Glutamatergic neuron (in vitro differentiated cells): Measurements from ENCODE around the gene RELB. TPM values are rescaled to one million over a fixed set of nuclear protein-coding genes. Genes with fewer than 3 reads are reported as not detected.

ENCODE experiments used
- DNase-seq: peaks from one replicate; pipeline ENCODE4 v3.0.0; 2022
- H3K27ac Mint-ChIP-seq: one replicate; pipeline ENCODE4 v1.8.0; 2020; ENCODE audit warnings: mild to moderate bottlenecking, mixed read lengths, inconsistent platforms; ENCODE audit not compliant: unreplicated experiment
- H3K27me3 Mint-ChIP-seq: one replicate; pipeline ENCODE4 v1.8.0; 2020; ENCODE audit warnings: mild to moderate bottlenecking, moderate library complexity, mixed read lengths, inconsistent platforms; ENCODE audit not compliant: unreplicated experiment
- H3K36me3 Mint-ChIP-seq: one replicate; pipeline ENCODE4 v1.8.0; 2020; ENCODE audit warnings: mild to moderate bottlenecking, mixed read lengths, inconsistent platforms; ENCODE audit not compliant: unreplicated experiment
- H3K4me1 Mint-ChIP-seq: one replicate; pipeline ENCODE4 v1.8.0; 2020; ENCODE audit warnings: mild to moderate bottlenecking, low read depth, mixed read lengths, inconsistent platforms; ENCODE audit not compliant: unreplicated experiment
- H3K4me3 Mint-ChIP-seq: one replicate; pipeline ENCODE4 v1.8.0; 2020; ENCODE audit warnings: mild to moderate bottlenecking, mixed read lengths, inconsistent platforms; ENCODE audit not compliant: unreplicated experiment
- H3K9me3 Mint-ChIP-seq: one replicate; pipeline ENCODE4 v1.8.0; 2020; ENCODE audit warnings: mild to moderate bottlenecking, moderate library complexity, mixed read lengths, inconsistent platforms; ENCODE audit not compliant: unreplicated experiment
- total RNA-seq: library from RNA; stranded (reverse); fragmentation: NEBNext Ultra II Directional; extraction: Animal tissue kit (Norgen Biotek cat#: 25700); gene quantifications from one replicate; pipeline ENCODE4 v1.2.1, GENCODE V29; 2021; ENCODE audit not compliant: unreplicated experiment
- TF ChIP-seq, protein P1 (sequence below): fragments of 200-600 bp; sonication (generic); IDR thresholded peaks from one replicate; pipeline ENCODE4 v1.5.0; 2021; ENCODE audit not compliant: partially characterized antibody, unreplicated experiment

The RELB gene
- total RNA-seq, 1 donor from 2014 or later, result 1.2 TPM

DNA sequence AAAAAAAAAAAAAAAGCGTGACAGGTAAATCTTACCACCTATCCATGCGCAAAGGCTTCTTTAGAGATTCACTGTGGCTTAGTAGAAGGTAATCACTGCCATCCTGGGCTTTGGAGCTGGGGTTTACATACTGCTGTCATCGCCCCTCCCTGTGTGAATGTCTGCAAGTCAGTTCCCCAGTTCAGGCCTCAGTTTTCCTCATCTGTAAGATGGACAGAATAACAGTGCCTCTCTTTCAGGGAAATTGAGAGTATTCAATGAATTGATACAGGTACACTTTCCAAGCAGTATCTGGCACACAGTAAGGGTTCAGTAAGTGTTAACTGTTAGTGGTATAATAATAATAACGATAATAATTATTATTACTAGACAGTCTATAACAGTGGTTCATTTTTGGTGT lies 2.2 kb downstream of the RELB start:
- Mint-ChIP-seq H3K36me3 (no peaks in the 10 kb centered on the region), H3K4me1 (no peaks in the 10 kb centered on the region), H3K4me3 (no peak overlapping the region), H3K9me3 (peaks cover 2% of the 10 kb centered on the region), H3K27me3 (no peaks in the 10 kb centered on the region), H3K27ac (no peak overlapping the region)
- TF ChIP-seq, protein P1, sequence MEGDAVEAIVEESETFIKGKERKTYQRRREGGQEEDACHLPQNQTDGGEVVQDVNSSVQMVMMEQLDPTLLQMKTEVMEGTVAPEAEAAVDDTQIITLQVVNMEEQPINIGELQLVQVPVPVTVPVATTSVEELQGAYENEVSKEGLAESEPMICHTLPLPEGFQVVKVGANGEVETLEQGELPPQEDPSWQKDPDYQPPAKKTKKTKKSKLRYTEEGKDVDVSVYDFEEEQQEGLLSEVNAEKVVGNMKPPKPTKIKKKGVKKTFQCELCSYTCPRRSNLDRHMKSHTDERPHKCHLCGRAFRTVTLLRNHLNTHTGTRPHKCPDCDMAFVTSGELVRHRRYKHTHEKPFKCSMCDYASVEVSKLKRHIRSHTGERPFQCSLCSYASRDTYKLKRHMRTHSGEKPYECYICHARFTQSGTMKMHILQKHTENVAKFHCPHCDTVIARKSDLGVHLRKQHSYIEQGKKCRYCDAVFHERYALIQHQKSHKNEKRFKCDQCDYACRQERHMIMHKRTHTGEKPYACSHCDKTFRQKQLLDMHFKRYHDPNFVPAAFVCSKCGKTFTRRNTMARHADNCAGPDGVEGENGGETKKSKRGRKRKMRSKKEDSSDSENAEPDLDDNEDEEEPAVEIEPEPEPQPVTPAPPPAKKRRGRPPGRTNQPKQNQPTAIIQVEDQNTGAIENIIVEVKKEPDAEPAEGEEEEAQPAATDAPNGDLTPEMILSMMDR, result no peak
- no peak for DNase-seq

DNA sequence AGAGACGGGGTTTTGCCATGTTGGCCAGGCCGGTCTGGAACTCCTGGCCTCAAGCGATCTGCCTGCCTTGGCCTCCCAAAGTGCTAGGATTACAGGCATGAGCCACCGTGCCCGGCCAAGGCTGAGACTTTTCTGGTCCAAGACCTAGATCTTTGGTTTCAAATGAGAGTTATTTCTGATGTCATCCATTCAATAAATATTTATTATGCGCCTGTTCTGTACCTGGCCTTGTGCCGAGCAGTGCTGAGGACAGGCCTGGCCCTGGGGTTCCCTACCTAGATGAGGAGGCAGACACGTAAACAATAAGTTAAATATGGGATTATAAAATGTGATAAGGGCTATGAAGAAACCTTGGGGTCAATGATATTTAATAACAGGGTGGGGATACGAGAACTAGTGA lies 4.5 kb downstream of the RELB start:
- Mint-ChIP-seq H3K27me3 (peaks cover 2% of the 10 kb centered on the region), H3K9me3 (peaks cover 4% of the 10 kb centered on the region), H3K36me3 (no peaks in the 10 kb centered on the region), H3K4me1 (peaks cover 3% of the 10 kb centered on the region), H3K4me3 (no peak overlapping the region), H3K27ac (no peak overlapping the region)
- TF ChIP-seq, protein P1, result no peak
- DNase-seq, result no peak

DNA sequence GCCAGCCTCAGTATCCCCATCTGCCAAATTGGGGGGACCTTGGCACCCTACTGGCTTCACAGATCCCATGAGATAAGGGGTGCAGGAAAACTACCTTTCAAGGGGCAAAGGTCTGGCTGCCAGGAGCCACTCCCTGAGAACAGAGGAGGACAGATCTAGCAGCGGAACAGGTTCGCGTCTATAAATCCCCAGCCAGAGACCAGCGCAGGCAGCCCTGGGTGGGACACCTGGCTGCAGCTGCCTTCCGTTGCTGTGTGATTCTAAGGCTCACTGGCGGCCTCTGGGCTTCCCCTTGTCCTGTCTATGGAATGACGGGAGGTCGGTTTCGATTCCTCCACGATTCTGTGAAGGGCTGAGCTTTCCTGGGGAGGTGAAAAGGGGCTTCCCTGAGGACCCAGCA lies 7.3 kb downstream of the RELB start:
- Mint-ChIP-seq H3K4me1 (peaks cover 3% of the 10 kb centered on the region), H3K36me3 (no peaks in the 10 kb centered on the region), H3K27ac (no peak overlapping the region), H3K27me3 (peaks cover 2% of the 10 kb centered on the region), H3K9me3 (peaks cover 2% of the 10 kb centered on the region), H3K4me3 (no peak overlapping the region)
- TF ChIP-seq, protein P1, result no peak
- peak; percentile 49 for DNase-seq

DNA sequence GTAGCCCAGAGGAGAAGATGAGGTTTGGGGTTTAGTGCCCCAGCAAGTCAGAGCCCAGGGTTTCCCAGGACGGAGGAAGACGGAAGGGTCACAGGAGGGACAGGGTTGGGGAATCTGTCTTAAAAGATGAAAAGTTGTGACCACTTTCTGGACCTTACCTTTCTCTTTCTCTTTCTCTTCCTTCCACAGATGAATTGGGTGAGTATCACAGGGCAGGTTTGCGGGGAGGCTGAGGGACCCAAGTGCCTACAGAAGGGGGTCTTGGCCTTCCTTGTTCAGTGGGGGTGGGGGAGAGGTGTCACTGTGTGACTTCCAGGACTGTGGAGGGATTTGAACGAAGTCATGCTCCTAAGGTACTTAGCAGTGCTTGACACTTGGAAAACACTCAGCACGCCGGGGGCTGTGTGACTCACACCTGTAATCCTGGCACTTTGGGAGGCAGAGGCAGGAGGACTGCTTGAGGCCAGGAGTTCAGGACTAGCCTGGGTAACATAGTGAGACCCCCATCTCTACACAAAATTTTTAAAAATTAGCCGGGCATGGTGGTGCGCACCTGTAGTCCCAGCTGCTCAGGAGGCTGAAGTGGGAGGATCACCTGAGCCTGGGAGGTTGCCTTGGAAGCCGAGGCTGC lies 8.5 kb downstream of the RELB start:
- H3K27ac Mint-ChIP-seq, result no peak overlapping the region
- H3K4me3 Mint-ChIP-seq, result no peak overlapping the region
- H3K4me1 Mint-ChIP-seq, result peaks cover 3% of the 10 kb centered on the region
- H3K27me3 Mint-ChIP-seq, result peaks cover 2% of the 10 kb centered on the region
- TF ChIP-seq, protein P1, result no peak
- H3K9me3 Mint-ChIP-seq, result peaks cover 2% of the 10 kb centered on the region
- DNase-seq, result no peak
- no peaks in the 10 kb centered on the region for H3K36me3 Mint-ChIP-seq

DNA sequence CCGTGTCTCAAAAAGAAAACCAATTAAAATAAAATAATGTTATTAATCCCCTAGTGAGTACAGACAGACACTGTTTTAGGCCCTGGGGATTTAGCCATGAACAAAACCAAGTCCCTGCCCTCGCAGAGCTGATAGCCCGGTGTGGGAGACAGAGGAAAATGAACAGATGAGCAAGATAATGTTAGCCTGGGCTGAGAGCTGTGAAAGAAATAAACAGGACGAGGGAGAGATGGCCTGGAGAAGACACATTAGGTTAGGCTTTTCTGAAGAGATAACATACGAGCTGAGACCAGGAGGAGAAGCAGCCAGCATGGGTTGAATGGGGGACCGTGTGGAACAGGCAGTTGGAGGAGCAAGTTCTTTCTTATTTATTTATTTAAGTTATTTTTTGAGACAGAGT lies 9.0 kb downstream of the RELB start:
- Mint-ChIP-seq H3K27me3 (peaks cover 2% of the 10 kb centered on the region), H3K27ac (peak overlapping the region; percentile 20), H3K9me3 (peaks cover 2% of the 10 kb centered on the region), H3K4me3 (no peak overlapping the region), H3K36me3 (no peaks in the 10 kb centered on the region), H3K4me1 (peaks cover 3% of the 10 kb centered on the region)
- TF ChIP-seq, protein P1, result no peak
- no peak for DNase-seq
